ENCODE measurements around the gene NTSR2.

NTSR2 gene

GRCh38 chr2:11646530-11646929, 23.5 kb downstream of the NTSR2 start:
- H3K27ac ChIP-seq (ENCODE audit: low read length, poor library complexity, severe bottlenecking) = no peak overlapping the region
- H4K91ac ChIP-seq (ENCODE audit: low read length) = no peak overlapping the region
- no peaks in the 10 kb centered on the region for H3K36me3 ChIP-seq (ENCODE audit: control insufficient read depth in 1 of 2, insufficient read depth in 2 of 2, low read depth in 1 of 2, low read length in 2 of 2)
- no peak overlapping the region for H2BK15ac ChIP-seq (ENCODE audit: low read depth, poor library complexity, severe bottlenecking)
- H2BK120ac ChIP-seq (ENCODE audit: low read depth, low read length) = no peak overlapping the region
- no peak overlapping the region for H2AFZ ChIP-seq (ENCODE audit: low read depth, low read length)
- H2BK12ac ChIP-seq (ENCODE audit: low read length in 2 of 2) = no peak overlapping the region
- H3K9me3 ChIP-seq (ENCODE audit: control insufficient read depth, low read length) = no peaks in the 10 kb centered on the region
- no peak overlapping the region for H2BK5ac ChIP-seq (ENCODE audit: low read depth, low read length, poor library complexity, severe bottlenecking)
- H3K23ac ChIP-seq (ENCODE audit: low read length in 2 of 2) = no peak overlapping the region
- no peak overlapping the region for H3K4me2 ChIP-seq (ENCODE audit: low read length, poor library complexity, severe bottlenecking)
- H3K79me1 ChIP-seq (replicated peaks; ENCODE audit: low read length, poor library complexity, severe bottlenecking) = no peaks in the 10 kb centered on the region
- H3K4ac ChIP-seq (ENCODE audit: low read depth in 1 of 2, low read length in 2 of 2) = no peak overlapping the region
- no peak overlapping the region for H3K14ac ChIP-seq (ENCODE audit: low read length in 2 of 2)
- 97% methylated on average over 3 of the region's 3 CpGs for WGBS
- H2AK5ac ChIP-seq (ENCODE audit: low read length, severe bottlenecking) = no peak overlapping the region
- no peak overlapping the region for H3K18ac ChIP-seq (ENCODE audit: low read depth in 1 of 2, low read length in 2 of 2)
- peaks cover 36 to 47% of the 10 kb centered on the region in 2 experiments for H3K27me3 ChIP-seq (ENCODE audit: control insufficient read depth in 1 of 2, insufficient read depth in 1 of 2, low read length in 2 of 2)
- no peak overlapping the region for H4K8ac ChIP-seq (ENCODE audit: low read length)
- no peak overlapping the region for H3K4me3 ChIP-seq (ENCODE audit: insufficient read depth in 1 of 2, low read depth in 1 of 2, low read length in 2 of 2)
- no peak overlapping the region for H3K9ac ChIP-seq (ENCODE audit: low read length)
- DNase-seq = no peak
- no peaks in the 10 kb centered on the region for H3K4me1 ChIP-seq (ENCODE audit: control insufficient read depth, insufficient read depth, low read depth, low read length)

GRCh38 chr2:11644293-11644692, 25.7 kb downstream of the NTSR2 start:
- Histone ChIP-seq H2BK12ac (ENCODE audit: low read length in 2 of 2) (no peak overlapping the region), H2AFZ (ENCODE audit: low read depth, low read length) (no peak overlapping the region), H3K4me1 (ENCODE audit: control insufficient read depth, insufficient read depth, low read depth, low read length) (no peaks in the 10 kb centered on the region), H2AK5ac (ENCODE audit: low read length, severe bottlenecking) (no peak overlapping the region), H3K9me3 (ENCODE audit: control insufficient read depth, low read length) (no peaks in the 10 kb centered on the region), H3K79me1 (replicated peaks; ENCODE audit: low read length, poor library complexity, severe bottlenecking) (no peaks in the 10 kb centered on the region), H3K18ac (ENCODE audit: low read depth in 1 of 2, low read length in 2 of 2) (no peak overlapping the region), H3K4ac (ENCODE audit: low read depth in 1 of 2, low read length in 2 of 2) (no peak overlapping the region), H3K27me3 (ENCODE audit: control insufficient read depth in 1 of 2, insufficient read depth in 1 of 2, low read length in 2 of 2) (peaks cover 18 to 31% of the 10 kb centered on the region in 2 experiments), H2BK5ac (ENCODE audit: low read depth, low read length, poor library complexity, severe bottlenecking) (no peak overlapping the region), H3K14ac (ENCODE audit: low read length in 2 of 2) (no peak overlapping the region), H2BK15ac (ENCODE audit: low read depth, poor library complexity, severe bottlenecking) (no peak overlapping the region), H3K36me3 (ENCODE audit: control insufficient read depth in 1 of 2, insufficient read depth in 2 of 2, low read depth in 1 of 2, low read length in 2 of 2) (no peaks in the 10 kb centered on the region), H4K91ac (ENCODE audit: low read length) (no peak overlapping the region), H3K23ac (ENCODE audit: low read length in 2 of 2) (no peak overlapping the region), H4K8ac (ENCODE audit: low read length) (no peak overlapping the region), H3K4me2 (ENCODE audit: low read length, poor library complexity, severe bottlenecking) (no peak overlapping the region), H3K4me3 (ENCODE audit: insufficient read depth in 1 of 2, low read depth in 1 of 2, low read length in 2 of 2) (no peak overlapping the region), H3K9ac (ENCODE audit: low read length) (no peak overlapping the region), H2BK120ac (ENCODE audit: low read depth, low read length) (no peak overlapping the region), H3K27ac (ENCODE audit: low read length, poor library complexity, severe bottlenecking) (no peak overlapping the region)
- DNase-seq = no peak
- WGBS = 67% methylated on average over 1 of the region's 3 CpGs

GRCh38 chr2:11642972-11643371, 27.0 kb downstream of the NTSR2 start:
- no peak overlapping the region for H2BK5ac ChIP-seq (ENCODE audit: low read depth, low read length, poor library complexity, severe bottlenecking)
- no peak overlapping the region for H2AFZ ChIP-seq (ENCODE audit: low read depth, low read length)
- H2BK120ac ChIP-seq (ENCODE audit: low read depth, low read length) = no peak overlapping the region
- H2BK12ac ChIP-seq (ENCODE audit: low read length in 2 of 2) = no peak overlapping the region
- no peak overlapping the region for H3K27ac ChIP-seq (ENCODE audit: low read length, poor library complexity, severe bottlenecking)
- H3K79me1 ChIP-seq (replicated peaks; ENCODE audit: low read length, poor library complexity, severe bottlenecking) = no peaks in the 10 kb centered on the region
- 76% methylated on average over 6 of the region's 7 CpGs for whole genome bisulfite sequencing
- H3K23ac ChIP-seq (ENCODE audit: low read length in 2 of 2) = no peak overlapping the region
- no peak overlapping the region for H2BK15ac ChIP-seq (ENCODE audit: low read depth, poor library complexity, severe bottlenecking)
- no peak overlapping the region for H3K4me2 ChIP-seq (ENCODE audit: low read length, poor library complexity, severe bottlenecking)
- no peaks in the 10 kb centered on the region for H3K36me3 ChIP-seq (ENCODE audit: control insufficient read depth in 1 of 2, insufficient read depth in 2 of 2, low read depth in 1 of 2, low read length in 2 of 2)
- no peak overlapping the region for H3K9ac ChIP-seq (ENCODE audit: low read length)
- H2AK5ac ChIP-seq (ENCODE audit: low read length, severe bottlenecking) = no peak overlapping the region
- no peak overlapping the region for H4K91ac ChIP-seq (ENCODE audit: low read length)
- H3K4me3 ChIP-seq (ENCODE audit: insufficient read depth in 1 of 2, low read depth in 1 of 2, low read length in 2 of 2) = no peak overlapping the region
- DNase-seq = no peak
- no peak overlapping the region for H3K18ac ChIP-seq (ENCODE audit: low read depth in 1 of 2, low read length in 2 of 2)
- no peak overlapping the region for H3K14ac ChIP-seq (ENCODE audit: low read length in 2 of 2)
- H3K27me3 ChIP-seq (ENCODE audit: control insufficient read depth in 1 of 2, insufficient read depth in 1 of 2, low read length in 2 of 2) = peaks cover 6 to 21% of the 10 kb centered on the region in 2 experiments
- H3K4me1 ChIP-seq (ENCODE audit: control insufficient read depth, insufficient read depth, low read depth, low read length) = no peaks in the 10 kb centered on the region
- no peak overlapping the region for H3K4ac ChIP-seq (ENCODE audit: low read depth in 1 of 2, low read length in 2 of 2)
- H3K9me3 ChIP-seq (ENCODE audit: control insufficient read depth, low read length) = no peaks in the 10 kb centered on the region
- H4K8ac ChIP-seq (ENCODE audit: low read length) = no peak overlapping the region

GRCh38 chr2:11640132-11640531, 29.9 kb downstream of the NTSR2 start:
- no peaks in the 10 kb centered on the region for H3K79me1 ChIP-seq (replicated peaks; ENCODE audit: low read length, poor library complexity, severe bottlenecking)
- H4K91ac ChIP-seq (ENCODE audit: low read length) = no peak overlapping the region
- H3K27ac ChIP-seq (ENCODE audit: low read length, poor library complexity, severe bottlenecking) = no peak overlapping the region
- H3K23ac ChIP-seq (ENCODE audit: low read length in 2 of 2) = no peak overlapping the region
- no peak overlapping the region for H2BK5ac ChIP-seq (ENCODE audit: low read depth, low read length, poor library complexity, severe bottlenecking)
- no peak overlapping the region for H3K18ac ChIP-seq (ENCODE audit: low read depth in 1 of 2, low read length in 2 of 2)
- no peak overlapping the region for H2BK120ac ChIP-seq (ENCODE audit: low read depth, low read length)
- 95% methylated on average over 27 of the region's 27 CpGs for WGBS
- H3K4me2 ChIP-seq (ENCODE audit: low read length, poor library complexity, severe bottlenecking) = no peak overlapping the region
- no peak overlapping the region for H2BK12ac ChIP-seq (ENCODE audit: low read length in 2 of 2)
- H2AK5ac ChIP-seq (ENCODE audit: low read length, severe bottlenecking) = no peak overlapping the region
- no peak overlapping the region for H4K8ac ChIP-seq (ENCODE audit: low read length)
- no peak overlapping the region for H2AFZ ChIP-seq (ENCODE audit: low read depth, low read length)
- no peak overlapping the region for H3K4me3 ChIP-seq (ENCODE audit: insufficient read depth in 1 of 2, low read depth in 1 of 2, low read length in 2 of 2)
- DNase-seq = no peak
- no peaks in the 10 kb centered on the region for H3K36me3 ChIP-seq (ENCODE audit: control insufficient read depth in 1 of 2, insufficient read depth in 2 of 2, low read depth in 1 of 2, low read length in 2 of 2)
- H3K14ac ChIP-seq (ENCODE audit: low read length in 2 of 2) = peak overlapping the region in 1 of 2 experiments; percentile 7
- no peak overlapping the region for H3K9ac ChIP-seq (ENCODE audit: low read length)
- no peak overlapping the region for H2BK15ac ChIP-seq (ENCODE audit: low read depth, poor library complexity, severe bottlenecking)
- no peak overlapping the region for H3K4ac ChIP-seq (ENCODE audit: low read depth in 1 of 2, low read length in 2 of 2)
- peaks cover 7 to 28% of the 10 kb centered on the region in 2 experiments for H3K27me3 ChIP-seq (ENCODE audit: control insufficient read depth in 1 of 2, insufficient read depth in 1 of 2, low read length in 2 of 2)
- no peaks in the 10 kb centered on the region for H3K4me1 ChIP-seq (ENCODE audit: control insufficient read depth, insufficient read depth, low read depth, low read length)
- no peaks in the 10 kb centered on the region for H3K9me3 ChIP-seq (ENCODE audit: control insufficient read depth, low read length)

Measured in mesenchymal stem cell (in vitro differentiated cells and primary cell).